Activated CD8-positive, alpha-beta memory T cell treated with anti-CD3 and anti-CD28 coated beads for 1 hour (primary cell): ENCODE results near the gene TMEM44.
"Not testable (repeated sequence)": the region's sequence is repeated elsewhere in the genome, so short reads cannot be mapped to it uniquely, and the experiment has no call there.

Experiments
- DNase-seq, 2 donors: peaks; one replicate each; pipeline ENCODE4 v3.0.0-alpha.2; 2020; ENCODE audit warnings: low read depth in 1 of 2; ENCODE audit errors: extremely low read depth in 1 of 2

Gene TMEM44

GRCh38 chr3:194559530-194559929 lies 73.7 kb downstream of the TMEM44 start:
- DNase-seq: no peak

- no peak for DNase-seq
Observed at GRCh38 chr3:194556086-194557056, 76.8 kb downstream of the TMEM44 start.

GRCh38 chr3:194555175-194556062 lies 77.8 kb downstream of the TMEM44 start:
- DNase-seq: no peak

- DNase-seq: no peak
Observed at GRCh38 chr3:194554473-194555123, 78.6 kb downstream of the TMEM44 start.

GRCh38 chr3:194552327-194552949 lies 80.8 kb downstream of the TMEM44 start:
- no peak for DNase-seq

- DNase-seq: no peak
Observed at GRCh38 chr3:194549853-194550252, 83.4 kb downstream of the TMEM44 start.

- no peak for DNase-seq
Observed at GRCh38 chr3:194548346-194549321, 84.6 kb downstream of the TMEM44 start.

GRCh38 chr3:194547042-194547441 lies 86.2 kb downstream of the TMEM44 start:
- no peak for DNase-seq

GRCh38 chr3:194545538-194545937 lies 87.7 kb downstream of the TMEM44 start:
- DNase-seq: not testable (repeated sequence)

GRCh38 chr3:194543550-194543949 lies 89.7 kb downstream of the TMEM44 start:
- DNase-seq: no peak

- DNase-seq: no peak
Observed at GRCh38 chr3:194541483-194541882, 91.7 kb downstream of the TMEM44 start.

- DNase-seq: no peak
Observed at GRCh38 chr3:194540274-194540905, 92.8 kb downstream of the TMEM44 start.

- no peak for DNase-seq
Observed at GRCh38 chr3:194539498-194539897, 93.7 kb downstream of the TMEM44 start.

GRCh38 chr3:194537732-194538247 lies 95.4 kb downstream of the TMEM44 start:
- DNase-seq: no peak
